ENCODE measurements around the gene ITFG2.

ITFG2 gene

GRCh38 chr12:2811801-2812200 is 667 bp upstream of the ITFG2 start:
- TF ChIP-seq, protein P1, sequence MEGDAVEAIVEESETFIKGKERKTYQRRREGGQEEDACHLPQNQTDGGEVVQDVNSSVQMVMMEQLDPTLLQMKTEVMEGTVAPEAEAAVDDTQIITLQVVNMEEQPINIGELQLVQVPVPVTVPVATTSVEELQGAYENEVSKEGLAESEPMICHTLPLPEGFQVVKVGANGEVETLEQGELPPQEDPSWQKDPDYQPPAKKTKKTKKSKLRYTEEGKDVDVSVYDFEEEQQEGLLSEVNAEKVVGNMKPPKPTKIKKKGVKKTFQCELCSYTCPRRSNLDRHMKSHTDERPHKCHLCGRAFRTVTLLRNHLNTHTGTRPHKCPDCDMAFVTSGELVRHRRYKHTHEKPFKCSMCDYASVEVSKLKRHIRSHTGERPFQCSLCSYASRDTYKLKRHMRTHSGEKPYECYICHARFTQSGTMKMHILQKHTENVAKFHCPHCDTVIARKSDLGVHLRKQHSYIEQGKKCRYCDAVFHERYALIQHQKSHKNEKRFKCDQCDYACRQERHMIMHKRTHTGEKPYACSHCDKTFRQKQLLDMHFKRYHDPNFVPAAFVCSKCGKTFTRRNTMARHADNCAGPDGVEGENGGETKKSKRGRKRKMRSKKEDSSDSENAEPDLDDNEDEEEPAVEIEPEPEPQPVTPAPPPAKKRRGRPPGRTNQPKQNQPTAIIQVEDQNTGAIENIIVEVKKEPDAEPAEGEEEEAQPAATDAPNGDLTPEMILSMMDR (IDR thresholded peaks at IDR 0.05): no peak

DNA sequence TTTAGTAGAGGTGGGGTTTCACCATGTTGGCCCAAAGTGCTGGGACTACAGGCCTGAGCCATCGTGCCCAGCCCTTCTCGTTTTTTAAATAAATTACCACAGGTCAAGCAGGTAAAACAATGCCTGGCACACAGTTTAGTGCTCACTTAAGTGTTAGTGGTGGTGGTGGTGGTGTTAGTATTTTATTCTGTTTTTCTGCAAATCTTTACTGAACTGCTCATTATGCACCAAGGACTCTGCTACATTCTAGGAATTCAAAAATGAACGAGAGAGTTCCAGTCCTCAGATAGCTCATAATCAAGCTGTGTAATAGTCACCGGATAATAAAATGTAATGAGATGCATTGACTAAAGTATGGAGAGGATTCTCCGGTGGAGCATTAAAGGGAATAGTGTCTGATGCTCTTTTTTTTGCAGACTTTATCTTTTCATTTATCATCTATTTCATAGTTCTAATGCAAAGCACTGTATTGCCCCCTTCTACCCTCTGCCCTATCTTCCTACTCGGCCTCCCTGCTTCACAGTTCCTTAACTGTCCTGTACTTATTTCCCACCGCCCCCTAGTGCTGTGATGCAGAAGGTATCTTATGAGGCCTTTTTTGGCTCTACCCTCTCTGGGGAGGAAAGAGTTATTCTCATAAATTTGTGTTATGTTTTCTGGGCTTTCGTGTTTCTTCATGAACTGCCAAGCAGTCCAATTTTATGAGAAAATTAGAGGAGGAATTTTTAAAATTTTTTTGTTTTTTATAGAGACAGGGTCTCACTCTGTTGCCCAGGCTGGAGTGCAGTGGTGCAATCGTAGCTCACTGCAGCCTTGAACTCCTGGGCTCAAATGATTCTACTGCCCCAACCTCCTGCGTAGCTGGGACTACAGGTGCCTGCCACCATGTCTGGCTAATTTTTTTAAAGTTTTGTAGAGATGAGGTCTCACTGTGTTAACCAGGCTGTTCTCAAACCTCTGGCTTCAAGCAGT is 1.0 kb downstream of the ITFG2 start:
- TF ChIP-seq, protein P1 (IDR thresholded peaks at IDR 0.05): peak; percentile 79

DNA sequence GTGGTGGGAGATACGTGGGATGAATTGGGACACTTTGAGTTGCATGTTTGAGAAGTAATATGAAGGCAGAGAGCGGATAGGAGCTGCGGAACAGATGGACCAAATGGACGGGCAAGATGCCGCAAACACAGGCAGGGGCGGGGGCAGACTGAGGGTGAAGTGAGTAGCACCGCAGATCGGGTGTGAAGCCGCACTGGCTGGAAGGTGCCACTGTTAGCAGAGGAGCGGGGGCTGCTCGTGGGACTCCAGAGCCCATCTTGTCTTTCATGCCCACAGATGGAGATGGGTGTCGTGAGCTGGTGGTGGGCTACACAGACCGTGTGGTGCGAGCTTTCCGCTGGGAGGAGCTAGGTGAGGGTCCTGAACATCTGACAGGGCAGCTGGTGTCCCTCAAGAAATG is 7.3 kb downstream of the ITFG2 start:
- TF ChIP-seq, protein P1 (IDR thresholded peaks at IDR 0.05): no peak

- TF ChIP-seq, protein P1 (IDR thresholded peaks at IDR 0.05): no peak
These were observed 8.0 kb downstream of the ITFG2 start for GRCh38 chr12:2820432-2820831.

- TF ChIP-seq, protein P1 (IDR thresholded peaks at IDR 0.05): no peak
These were observed 11.0 kb downstream of the ITFG2 start for GRCh38 chr12:2823483-2823882.

GRCh38 chr12:2824541-2824940 is 12.1 kb downstream of the ITFG2 start:
- TF ChIP-seq, protein P1 (IDR thresholded peaks at IDR 0.05): no peak

DNA sequence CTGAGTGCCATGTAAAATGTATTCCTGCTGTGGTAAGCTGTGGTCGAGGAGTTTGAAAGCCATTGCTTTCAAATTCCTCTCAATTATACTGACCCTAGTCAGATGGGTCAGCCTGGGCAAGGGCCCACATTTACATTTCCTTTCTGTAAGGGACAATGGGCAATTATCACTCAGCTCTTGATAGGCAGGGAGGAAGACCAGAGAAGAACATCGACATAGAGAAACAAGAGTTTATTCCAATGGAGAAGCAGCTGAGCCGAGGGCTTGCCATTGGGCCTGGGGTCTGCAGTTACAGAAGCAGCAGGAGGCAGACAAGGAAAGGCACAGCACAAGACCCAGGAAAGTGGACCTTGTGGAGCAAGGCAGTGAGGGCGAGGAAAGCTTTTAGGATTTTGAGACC is 12.7 kb downstream of the ITFG2 start:
- TF ChIP-seq, protein P1 (IDR thresholded peaks at IDR 0.05): no peak
